ENCODE measurements around the gene GALNTL6.

The GALNTL6 gene

DNA sequence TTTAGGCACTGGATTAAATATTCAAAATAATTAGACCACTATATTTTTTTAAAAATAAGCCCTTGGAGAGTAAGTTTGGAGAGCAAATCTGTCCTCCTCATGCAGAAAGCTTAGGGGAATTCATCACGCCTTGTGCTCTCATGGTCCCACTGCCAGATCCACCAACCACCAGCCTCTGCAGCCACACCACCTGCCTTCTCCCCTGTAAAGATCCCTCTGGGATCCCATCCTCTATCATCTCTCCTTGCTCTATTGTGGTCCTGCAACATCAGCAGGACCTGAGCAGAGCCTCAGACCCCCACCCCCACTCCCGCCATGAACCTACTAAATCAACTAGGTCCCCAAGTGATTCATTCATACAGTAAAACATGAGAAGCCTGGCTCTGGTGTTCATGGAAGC is 872.8 kb downstream of the GALNTL6 start:
- TF ChIP-seq, protein P1, sequence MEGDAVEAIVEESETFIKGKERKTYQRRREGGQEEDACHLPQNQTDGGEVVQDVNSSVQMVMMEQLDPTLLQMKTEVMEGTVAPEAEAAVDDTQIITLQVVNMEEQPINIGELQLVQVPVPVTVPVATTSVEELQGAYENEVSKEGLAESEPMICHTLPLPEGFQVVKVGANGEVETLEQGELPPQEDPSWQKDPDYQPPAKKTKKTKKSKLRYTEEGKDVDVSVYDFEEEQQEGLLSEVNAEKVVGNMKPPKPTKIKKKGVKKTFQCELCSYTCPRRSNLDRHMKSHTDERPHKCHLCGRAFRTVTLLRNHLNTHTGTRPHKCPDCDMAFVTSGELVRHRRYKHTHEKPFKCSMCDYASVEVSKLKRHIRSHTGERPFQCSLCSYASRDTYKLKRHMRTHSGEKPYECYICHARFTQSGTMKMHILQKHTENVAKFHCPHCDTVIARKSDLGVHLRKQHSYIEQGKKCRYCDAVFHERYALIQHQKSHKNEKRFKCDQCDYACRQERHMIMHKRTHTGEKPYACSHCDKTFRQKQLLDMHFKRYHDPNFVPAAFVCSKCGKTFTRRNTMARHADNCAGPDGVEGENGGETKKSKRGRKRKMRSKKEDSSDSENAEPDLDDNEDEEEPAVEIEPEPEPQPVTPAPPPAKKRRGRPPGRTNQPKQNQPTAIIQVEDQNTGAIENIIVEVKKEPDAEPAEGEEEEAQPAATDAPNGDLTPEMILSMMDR (IDR thresholded peaks at IDR 0.05; ENCODE audit: low read depth, low read length, missing control alignments) = no peak

DNA sequence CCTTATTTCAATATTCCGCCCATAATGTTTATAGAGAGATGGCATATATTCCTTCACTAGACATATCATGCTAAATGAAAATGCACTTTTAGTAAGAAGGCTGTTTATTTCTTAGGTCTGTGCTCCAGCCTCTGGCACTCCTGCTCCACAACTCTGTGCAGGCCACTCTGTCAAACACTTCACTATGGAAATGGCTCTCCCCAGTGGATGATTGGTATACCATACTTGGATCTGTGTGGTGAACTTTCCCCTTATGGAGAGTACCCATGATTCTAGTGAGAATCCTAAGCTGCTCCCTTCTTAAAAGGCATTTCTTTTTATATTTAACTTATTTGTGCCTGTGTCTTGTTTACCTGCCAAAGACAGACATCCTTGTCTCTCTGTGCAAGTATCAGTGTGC is 875.3 kb downstream of the GALNTL6 start:
- H3K4me3 ChIP-seq (replicated peaks; ENCODE audit: low read depth, low read length) = no peak overlapping the region
- DNase-seq (ENCODE audit: extremely low read depth, low read depth) = no peak
- TF ChIP-seq, protein P1 (IDR thresholded peaks at IDR 0.05; ENCODE audit: low read depth, low read length, missing control alignments) = no peak

More for the DNA sequence above, 872.8 kb downstream of the GALNTL6 start:
- no peak overlapping the region for H3K4me3 ChIP-seq (replicated peaks; ENCODE audit: low read depth, low read length)
- no peak for DNase-seq (ENCODE audit: extremely low read depth, low read depth)

DNA sequence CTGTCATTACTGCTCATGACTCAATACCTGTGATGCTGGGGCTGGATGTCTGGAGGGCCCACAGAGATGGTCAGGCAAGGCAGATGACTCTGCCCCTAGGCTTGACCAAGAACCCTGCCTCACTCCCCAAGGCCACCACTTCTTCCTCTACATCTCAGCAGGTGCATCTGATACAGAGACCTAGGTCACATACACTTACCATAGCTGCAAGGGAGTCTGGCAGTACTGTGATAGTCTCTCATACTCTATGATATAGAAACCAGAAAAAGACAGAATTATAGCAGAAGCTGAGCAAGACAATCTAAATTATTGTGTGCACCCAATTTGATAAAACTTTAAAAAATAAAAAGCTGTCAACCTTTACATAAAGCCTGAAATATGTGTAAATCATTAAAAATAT is 878.3 kb downstream of the GALNTL6 start:
- TF ChIP-seq, protein P1 (IDR thresholded peaks at IDR 0.05; ENCODE audit: low read depth, low read length, missing control alignments) = no peak
- no peak overlapping the region for H3K4me3 ChIP-seq (replicated peaks; ENCODE audit: low read depth, low read length)
- DNase-seq (ENCODE audit: extremely low read depth, low read depth) = no peak

DNA sequence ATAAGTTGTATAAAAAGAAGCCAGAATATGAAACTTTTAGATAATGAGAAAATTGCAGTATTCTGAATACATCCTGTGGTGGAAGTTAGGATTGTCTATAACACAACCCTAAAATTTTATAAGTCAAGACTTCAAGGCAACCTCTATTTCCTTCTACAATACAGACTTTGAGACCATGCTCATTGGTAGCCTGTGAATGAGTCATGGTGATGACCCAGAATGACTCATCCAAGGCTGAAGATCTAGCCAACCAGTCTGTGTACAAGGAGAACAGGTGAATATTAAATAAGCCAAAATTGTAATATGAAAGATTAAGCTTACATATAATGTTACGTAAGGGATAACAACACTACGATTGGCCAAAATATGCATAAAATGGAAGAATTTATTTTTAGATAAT is 879.5 kb downstream of the GALNTL6 start:
- H3K4me3 ChIP-seq (replicated peaks; ENCODE audit: low read depth, low read length) = no peak overlapping the region
- DNase-seq (ENCODE audit: extremely low read depth, low read depth) = no peak
- TF ChIP-seq, protein P1 (IDR thresholded peaks at IDR 0.05; ENCODE audit: low read depth, low read length, missing control alignments) = no peak

DNA sequence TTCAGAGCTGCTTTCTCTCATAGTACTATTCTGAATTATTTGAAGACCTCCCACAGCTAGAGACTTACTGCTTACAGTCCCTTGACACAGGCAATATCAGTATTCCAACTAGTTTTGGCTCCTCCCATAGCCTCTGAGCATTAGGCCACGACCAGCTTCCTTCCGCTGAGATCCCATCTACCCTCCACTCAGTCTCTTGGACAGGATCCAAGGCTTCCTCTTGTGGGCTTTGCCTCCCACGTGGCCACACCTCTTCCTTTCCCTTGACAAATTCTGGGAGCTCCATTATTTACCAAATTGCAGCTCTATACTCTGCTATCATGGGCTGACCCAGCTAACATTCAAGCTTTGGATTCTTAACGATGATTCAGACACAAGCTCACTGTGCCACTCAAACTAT is 885.1 kb downstream of the GALNTL6 start:
- TF ChIP-seq, protein P1 (IDR thresholded peaks at IDR 0.05; ENCODE audit: low read depth, low read length, missing control alignments) = no peak
- no peak for DNase-seq (ENCODE audit: extremely low read depth, low read depth)
- H3K4me3 ChIP-seq (replicated peaks; ENCODE audit: low read depth, low read length) = no peak overlapping the region

DNA sequence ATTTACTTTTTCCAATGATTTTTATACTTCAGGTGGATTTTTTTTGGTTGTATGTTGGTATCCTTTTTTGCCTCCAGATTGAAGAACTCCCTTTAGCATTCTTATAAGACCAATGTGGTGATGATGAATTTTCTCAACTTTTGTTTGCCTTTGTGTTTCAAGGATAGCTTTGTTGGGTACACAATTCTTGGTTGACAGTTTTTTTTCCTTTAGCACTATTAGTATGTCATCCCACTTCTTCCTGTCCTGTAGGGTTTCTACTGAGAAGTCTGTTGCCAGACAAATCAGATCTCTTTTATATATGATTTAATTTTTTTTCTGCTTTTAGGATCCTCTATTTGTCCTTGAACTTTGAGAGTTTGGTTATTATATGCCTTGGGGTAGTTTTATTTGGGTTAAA is 892.4 kb downstream of the GALNTL6 start:
- DNase-seq (ENCODE audit: extremely low read depth, low read depth) = no peak
- TF ChIP-seq, protein P1 (IDR thresholded peaks at IDR 0.05; ENCODE audit: low read depth, low read length, missing control alignments) = no peak
- H3K4me3 ChIP-seq (replicated peaks; ENCODE audit: low read depth, low read length) = no peak overlapping the region

DNA sequence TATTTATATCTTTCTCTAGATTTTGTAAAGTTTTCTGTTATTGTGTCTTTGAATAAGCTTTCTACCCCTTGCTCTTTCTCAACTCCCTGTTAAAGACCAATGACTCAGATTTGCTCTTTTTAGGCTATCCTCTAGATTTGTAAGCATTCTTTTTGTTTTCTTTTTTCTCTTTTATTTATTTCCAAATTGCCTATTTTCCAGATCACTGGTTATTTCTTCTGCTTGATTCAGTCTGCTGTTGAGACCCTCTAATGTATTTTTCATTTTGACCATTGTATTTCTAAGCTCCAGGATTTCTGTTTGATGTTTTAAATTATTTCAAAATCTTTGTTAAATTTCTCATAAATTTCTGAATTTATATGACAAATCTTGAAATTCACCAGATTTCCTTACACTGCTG is 892.8 kb downstream of the GALNTL6 start:
- TF ChIP-seq, protein P1 (IDR thresholded peaks at IDR 0.05; ENCODE audit: low read depth, low read length, missing control alignments) = no peak
- no peak for DNase-seq (ENCODE audit: extremely low read depth, low read depth)
- no peak overlapping the region for H3K4me3 ChIP-seq (replicated peaks; ENCODE audit: low read depth, low read length)
